IPS DF 19.7 (cell line): ENCODE measurements around the gene ADAT3.

Experiments
- DNase-seq: peaks from one replicate; pipeline ENCODE4 v3.0.0-alpha.2; 2013; ENCODE audit warnings: low read depth, low spot score

ADAT3 gene

GRCh38 chr19:1905110-1905862 lies at the start of gene ADAT3, which contains the start of gene SCAMP4:
TSS of gene ADAT3 (plus strand) at chr19:1905399. CDS start at chr19:1912048, 6,649 bp downstream.
TSS of gene SCAMP4 (plus strand) at chr19:1905399. CDS start at chr19:1915020, 9,621 bp downstream.
- DNase-seq = peak; percentile 90

GRCh38 chr19:1855828-1856255 lies 49.4 kb upstream of the ADAT3 start:
- DNase-seq = no peak

GRCh38 chr19:1856345-1856697 lies 48.9 kb upstream of the ADAT3 start:
- no peak for DNase-seq

GRCh38 chr19:1856698-1857603 lies 48.2 kb upstream of the ADAT3 start:
- no peak for DNase-seq

- DNase-seq = no peak
Observed at GRCh38 chr19:1857648-1858326, 47.4 kb upstream of the ADAT3 start.

- DNase-seq = no peak
Observed at GRCh38 chr19:1858412-1859081, 46.7 kb upstream of the ADAT3 start.

- DNase-seq = no peak
Observed at GRCh38 chr19:1859331-1859781, 45.8 kb upstream of the ADAT3 start.

GRCh38 chr19:1860042-1860775 lies 45.0 kb upstream of the ADAT3 start:
- DNase-seq = no peak

GRCh38 chr19:1860821-1861598 lies 44.2 kb upstream of the ADAT3 start:
- no peak for DNase-seq

GRCh38 chr19:1861599-1862031 lies 43.6 kb upstream of the ADAT3 start:
- DNase-seq = no peak

GRCh38 chr19:1862068-1862423 lies 43.2 kb upstream of the ADAT3 start:
- DNase-seq = no peak

- DNase-seq = no peak
Observed at GRCh38 chr19:1862424-1863327, 42.5 kb upstream of the ADAT3 start.

- no peak for DNase-seq
Observed at GRCh38 chr19:1863328-1863637, 41.9 kb upstream of the ADAT3 start, which contains the start of gene KLF16. TSS of gene KLF16 (minus strand) at chr19:1863579. CDS start at chr19:1863497, 82 bp downstream.

- DNase-seq = no peak
Observed at GRCh38 chr19:1863638-1864479, 41.3 kb upstream of the ADAT3 start.

- no peak for DNase-seq
Observed at GRCh38 chr19:1864480-1865171, 40.6 kb upstream of the ADAT3 start.

- DNase-seq = no peak
Observed at GRCh38 chr19:1865172-1866010, 39.8 kb upstream of the ADAT3 start.
